Dendritic cell treated with granulocyte-macrophage colony-stimulating factor and Interleukin-4, amounts not matched to agents 40 ng/mL and 50 ng/mL, for 4 days (primary cell): ENCODE results near the gene HOXA13.

Experiments used
- H3K27ac Mint-ChIP-seq: one replicate; pipeline ENCODE4 v1.8.0; 2022; ENCODE audit warnings: mild to moderate bottlenecking, mixed read lengths
- H3K27me3 Mint-ChIP-seq: one replicate; pipeline ENCODE4 v1.8.0; 2022; ENCODE audit warnings: mild to moderate bottlenecking, mixed read lengths
- H3K36me3 Mint-ChIP-seq: one replicate; pipeline ENCODE4 v1.8.0; 2022; ENCODE audit warnings: low read depth, mixed read lengths
- H3K4me1 Mint-ChIP-seq: one replicate; pipeline ENCODE4 v1.8.0; 2022; ENCODE audit warnings: low read depth, mixed read lengths
- H3K4me3 Mint-ChIP-seq: one replicate; pipeline ENCODE4 v1.8.0; 2022; ENCODE audit warnings: mild to moderate bottlenecking, moderate library complexity, mixed read lengths
- H3K9me3 Mint-ChIP-seq: one replicate; pipeline ENCODE4 v1.8.0; 2022; ENCODE audit warnings: mixed read lengths
- intact Hi-C: fragments of 100-400 bp; cut with micrococcal nuclease; formaldehyde crosslinking; loops from one replicate; pipeline ENCODE4 v1.15.0; 2022

The HOXA13 gene

DNA sequence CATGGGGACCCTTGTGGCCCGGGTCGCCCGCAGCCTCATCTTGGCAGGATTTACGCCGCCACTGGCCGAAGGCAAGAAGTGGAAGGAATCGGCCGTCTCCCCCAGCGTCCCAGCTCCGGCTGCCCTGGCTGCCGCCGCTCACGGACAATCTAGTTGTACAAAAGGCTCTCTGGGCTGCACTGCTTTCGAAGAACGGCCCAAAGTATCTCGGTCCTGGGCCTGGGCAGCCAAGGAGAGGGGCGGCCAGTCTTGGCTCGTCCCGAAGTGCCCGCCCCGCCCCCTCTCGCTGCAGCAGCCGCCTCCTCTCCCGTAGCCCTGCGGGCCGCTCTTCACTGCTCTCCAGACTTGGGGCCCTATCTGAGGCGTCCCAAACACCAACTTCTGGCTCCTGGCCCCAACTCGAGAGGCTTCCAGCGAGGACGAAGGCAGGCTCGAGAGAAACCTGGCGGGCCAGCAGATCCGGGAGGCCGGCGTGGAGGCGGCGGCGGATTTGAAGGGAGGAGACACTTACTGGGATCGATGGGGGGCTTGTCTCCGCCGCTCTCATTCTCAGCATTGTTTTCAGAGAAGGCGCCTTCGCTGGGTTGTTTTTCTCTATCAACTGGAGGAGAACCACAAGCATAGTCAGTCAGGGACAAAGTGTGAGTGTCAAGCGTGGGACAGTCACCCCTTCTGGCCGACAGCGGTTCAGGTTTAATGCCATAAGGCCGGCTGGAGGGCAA is 35.4 kb downstream of the HOXA13 start:
- H3K9me3 Mint-ChIP-seq, result no peaks in the 10 kb centered on the region
- intact Hi-C loops, result loop anchor here (5.0 to 10.0 kb wide), 5 partner anchors 312 to 1302 kb away; no protein-coding TSS in a partner anchor

DNA sequence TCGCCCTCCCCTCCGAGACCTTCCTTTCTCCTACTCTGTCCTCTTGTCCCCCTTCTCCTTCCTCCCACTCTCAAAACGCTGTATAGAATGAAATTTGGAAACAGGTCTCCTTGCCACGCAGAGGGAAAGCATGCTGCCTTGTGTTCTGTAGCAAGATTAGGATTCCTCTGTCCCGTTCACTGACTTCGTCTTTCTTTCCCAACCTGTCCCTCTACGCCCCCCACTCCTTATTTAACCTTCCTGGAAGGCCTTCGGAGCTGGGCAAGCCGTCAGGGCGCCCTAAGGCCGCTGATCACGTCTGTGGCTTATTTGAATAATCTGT is 35.9 kb downstream of the HOXA13 start:
- Mint-ChIP-seq H3K9me3 (no peaks in the 10 kb centered on the region), H3K4me3 (peak overlapping the region; percentile 71), H3K27ac (peak overlapping the region; percentile 15), H3K36me3 (no peaks in the 10 kb centered on the region), H3K4me1 (peaks cover 70% of the 10 kb centered on the region), H3K27me3 (peaks cover 87% of the 10 kb centered on the region)
- intact Hi-C loops, result loop anchor here (5.0 to 10.0 kb wide), 4 partner anchors 312 to 1269 kb away; no protein-coding TSS in a partner anchor

More for the DNA sequence above, 35.4 kb downstream of the HOXA13 start:
- no peaks in the 10 kb centered on the region for H3K36me3 Mint-ChIP-seq
- H3K4me3 Mint-ChIP-seq, result peak overlapping the region; percentile 71
- peaks cover 87% of the 10 kb centered on the region for H3K27me3 Mint-ChIP-seq
- peaks cover 71% of the 10 kb centered on the region for H3K4me1 Mint-ChIP-seq
- peak overlapping the region; percentile 15 for H3K27ac Mint-ChIP-seq

DNA sequence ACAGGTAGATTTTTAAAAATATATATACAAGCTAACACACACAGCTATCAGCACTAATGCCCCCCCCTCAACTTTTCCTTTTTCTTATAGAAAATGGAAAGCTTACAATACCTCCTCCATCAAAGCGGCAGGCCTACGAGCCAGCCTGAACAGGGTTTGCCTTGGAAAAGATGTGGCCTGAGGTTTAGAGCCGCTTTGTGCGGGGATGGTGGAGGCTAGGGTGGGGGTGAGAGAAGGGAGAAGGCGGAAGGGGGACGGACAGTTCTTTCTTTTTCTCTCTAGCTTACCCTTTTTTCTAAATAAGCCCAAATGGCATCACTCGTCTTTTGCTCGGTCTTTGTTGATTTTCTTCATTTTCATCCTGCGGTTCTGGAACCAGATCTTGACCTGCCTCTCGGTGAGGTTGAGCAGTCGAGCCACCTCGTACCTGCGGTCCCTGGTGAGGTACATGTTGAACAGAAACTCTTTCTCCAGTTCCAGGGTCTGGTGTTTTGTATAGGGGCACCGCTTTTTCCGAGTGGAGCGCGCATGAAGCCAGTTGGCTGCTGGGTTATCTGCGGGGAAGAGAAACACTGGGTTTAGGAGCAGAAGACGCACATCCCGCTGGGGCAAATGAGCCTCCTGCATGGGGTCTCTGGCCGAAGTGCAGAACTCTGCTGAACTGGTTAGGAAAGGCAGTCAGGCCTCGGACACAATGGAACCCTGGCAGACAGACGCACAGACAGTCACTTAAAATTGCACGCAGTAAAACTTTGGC is 36.4 kb downstream of the HOXA13 start:
- intact Hi-C loops, result loop anchor here (5.0 to 10.0 kb wide), 4 partner anchors 311 to 1269 kb away; no protein-coding TSS in a partner anchor
- peaks cover 87% of the 10 kb centered on the region for H3K27me3 Mint-ChIP-seq
- H3K4me1 Mint-ChIP-seq, result peaks cover 69% of the 10 kb centered on the region
- no peak overlapping the region for H3K27ac Mint-ChIP-seq
- H3K4me3 Mint-ChIP-seq, result peak overlapping the region; percentile 71
- H3K36me3 Mint-ChIP-seq, result no peaks in the 10 kb centered on the region
- H3K9me3 Mint-ChIP-seq, result no peaks in the 10 kb centered on the region

DNA sequence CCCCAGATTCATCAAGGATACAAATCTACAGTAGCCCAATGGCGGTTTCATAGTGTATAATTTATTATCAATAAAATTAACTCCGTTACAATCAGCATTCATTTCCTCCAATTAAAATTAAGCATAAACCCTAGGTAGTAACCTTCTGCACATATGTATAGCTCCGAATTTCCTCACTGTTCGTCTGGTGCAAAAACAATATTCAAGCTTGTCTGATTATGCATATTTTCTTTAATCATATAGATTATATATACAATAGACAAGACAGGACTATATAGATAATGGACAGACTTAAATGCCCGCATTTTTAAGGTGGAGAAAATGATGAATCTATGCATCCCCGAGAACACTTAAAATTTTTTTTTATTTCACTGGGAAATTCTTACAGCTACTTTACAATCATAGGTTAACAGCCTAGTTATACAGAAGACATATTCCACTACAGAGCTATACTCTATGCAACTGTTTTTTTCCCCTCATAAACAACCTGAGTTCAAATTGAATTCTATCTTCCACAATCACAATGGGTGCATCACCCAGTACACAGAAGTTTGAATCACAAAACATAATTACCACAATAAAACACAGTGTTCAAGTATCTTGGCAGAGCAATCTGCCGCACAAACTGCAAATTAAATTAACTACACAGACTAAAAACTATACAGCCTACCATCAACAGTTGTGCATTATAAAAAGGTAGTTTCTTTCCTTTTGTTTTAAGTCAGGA is 37.2 kb downstream of the HOXA13 start:
- no peaks in the 10 kb centered on the region for H3K9me3 Mint-ChIP-seq
- peaks cover 87% of the 10 kb centered on the region for H3K27me3 Mint-ChIP-seq
- H3K4me1 Mint-ChIP-seq, result peaks cover 69% of the 10 kb centered on the region
- intact Hi-C loops, result loop anchor here (5.0 to 10.0 kb wide), 4 partner anchors 310 to 1268 kb away; no protein-coding TSS in a partner anchor
- H3K36me3 Mint-ChIP-seq, result no peaks in the 10 kb centered on the region
- H3K4me3 Mint-ChIP-seq, result no peak overlapping the region
- H3K27ac Mint-ChIP-seq, result no peak overlapping the region

DNA sequence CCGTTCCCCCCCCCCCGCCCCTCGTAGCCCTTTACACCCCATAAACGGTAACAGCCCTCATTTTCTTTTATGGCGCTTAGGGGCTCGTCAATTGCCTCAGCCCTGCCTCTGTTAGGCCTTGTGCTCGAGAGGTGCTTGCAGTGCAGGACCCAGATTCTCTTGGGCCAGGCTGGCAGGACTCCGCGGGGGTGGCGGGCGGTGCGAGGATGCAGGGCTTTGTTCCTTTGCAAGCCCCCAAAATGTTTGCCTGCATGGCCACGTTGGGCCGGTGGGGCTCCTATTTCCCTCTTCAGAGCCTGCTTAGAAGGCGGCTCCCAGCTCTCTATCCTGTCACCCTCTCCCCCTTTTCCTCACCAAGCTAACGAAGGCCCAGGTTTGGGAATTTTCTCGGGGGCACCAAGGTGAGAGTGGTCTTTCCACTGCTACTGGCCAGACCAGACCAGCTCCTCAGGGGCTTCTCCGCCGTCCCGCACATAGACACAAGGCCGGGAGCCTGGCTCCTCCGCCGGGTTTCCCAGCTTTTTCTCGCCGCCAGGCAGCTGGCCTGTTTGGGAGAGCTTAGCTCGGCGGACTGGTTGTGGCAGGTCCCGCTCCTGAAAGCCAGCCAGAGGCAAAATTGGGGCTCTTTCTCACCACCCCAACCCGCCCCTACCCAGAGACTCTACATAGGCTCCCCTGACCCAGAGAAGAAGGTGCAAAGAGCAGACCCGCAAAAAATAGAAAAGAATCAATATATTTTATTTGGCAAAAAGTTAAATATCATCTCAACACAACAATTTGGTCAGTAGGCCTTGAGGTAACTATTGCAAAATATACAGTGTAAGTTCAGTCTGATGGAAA is 38.0 kb downstream of the HOXA13 start:
- H3K9me3 Mint-ChIP-seq, result no peaks in the 10 kb centered on the region
- H3K27ac Mint-ChIP-seq, result no peak overlapping the region
- H3K27me3 Mint-ChIP-seq, result peaks cover 87% of the 10 kb centered on the region
- no peaks in the 10 kb centered on the region for H3K36me3 Mint-ChIP-seq
- intact Hi-C loops, result loop anchor here (2.0 to 10.0 kb wide), 6 partner anchors 310 to 1267 kb away; no protein-coding TSS in a partner anchor
- H3K4me3 Mint-ChIP-seq, result no peak overlapping the region
- H3K4me1 Mint-ChIP-seq, result peaks cover 64% of the 10 kb centered on the region

DNA sequence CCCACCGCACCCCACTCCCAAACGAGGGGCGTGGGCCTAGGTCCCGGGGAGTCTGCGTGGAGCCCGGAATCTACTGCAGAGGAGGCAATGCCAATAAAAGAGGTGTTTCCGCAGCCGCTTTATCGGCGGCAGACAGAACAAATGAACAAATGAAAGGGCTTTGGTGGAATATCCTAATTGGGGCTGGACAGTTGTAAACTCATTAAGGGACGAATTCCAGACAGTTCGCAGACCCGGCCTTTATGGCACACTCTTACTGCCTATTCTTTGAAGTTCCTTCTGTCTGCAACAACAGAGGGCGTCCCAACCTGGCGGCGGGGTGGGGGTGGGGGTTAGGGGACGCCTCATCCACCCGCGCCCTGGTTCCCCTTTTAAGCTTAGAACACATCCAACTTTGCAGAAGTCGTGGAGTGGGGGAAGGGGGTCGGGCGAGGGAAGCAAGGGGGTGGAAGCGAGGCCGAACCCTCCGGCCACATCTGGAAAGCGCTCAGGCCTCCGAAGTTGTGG is 38.6 kb downstream of the HOXA13 start:
- Mint-ChIP-seq H3K27ac (peak overlapping the region; percentile 80), H3K36me3 (no peaks in the 10 kb centered on the region), H3K9me3 (no peaks in the 10 kb centered on the region), H3K4me3 (peak overlapping the region; percentile 92), H3K4me1 (peaks cover 60% of the 10 kb centered on the region), H3K27me3 (peaks cover 87% of the 10 kb centered on the region)
- intact Hi-C loops, result loop anchor here (2.0 to 10.0 kb wide), 6 partner anchors 309 to 1266 kb away; no protein-coding TSS in a partner anchor

DNA sequence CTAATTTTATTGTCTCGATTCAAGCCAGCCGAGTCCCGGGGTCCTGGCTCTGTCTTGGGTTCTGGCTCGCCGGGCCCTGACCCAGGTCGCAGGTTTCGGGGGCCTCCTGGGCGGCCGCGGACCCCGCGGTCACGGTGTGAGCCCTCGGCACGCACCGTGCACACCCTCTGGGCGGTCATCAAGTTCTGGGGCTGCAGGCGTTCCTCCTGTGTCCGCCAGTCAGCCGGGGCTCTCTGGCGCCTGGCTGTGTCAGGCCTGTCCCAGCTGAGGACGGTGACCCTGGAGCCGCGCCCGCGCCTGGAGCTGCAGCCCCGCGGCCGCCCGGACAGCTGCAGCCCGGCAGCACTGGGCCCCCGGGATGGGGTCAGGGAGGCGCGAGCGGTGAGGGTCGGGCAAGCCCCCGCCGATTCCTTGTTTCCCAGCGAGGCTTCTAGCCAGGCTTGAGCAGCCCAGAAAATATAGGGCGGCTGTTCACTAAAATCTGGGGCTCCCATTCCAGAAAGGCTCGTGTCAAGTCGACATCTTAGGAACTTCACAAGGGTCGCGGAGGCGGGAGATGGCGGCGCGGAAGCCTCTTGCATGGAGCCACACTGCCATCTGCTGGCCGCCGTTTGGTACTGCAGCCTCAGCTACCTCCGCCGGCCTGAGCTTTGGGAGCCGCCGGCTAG is 39.2 kb downstream of the HOXA13 start:
- intact Hi-C loops, result loop anchor here (2.0 to 10.0 kb wide), 6 partner anchors 308 to 1266 kb away; no protein-coding TSS in a partner anchor
- Mint-ChIP-seq H3K4me1 (peaks cover 60% of the 10 kb centered on the region), H3K36me3 (no peaks in the 10 kb centered on the region), H3K9me3 (no peaks in the 10 kb centered on the region), H3K27me3 (peaks cover 87% of the 10 kb centered on the region), H3K4me3 (peak overlapping the region; percentile 92), H3K27ac (peak overlapping the region; percentile 80)

DNA sequence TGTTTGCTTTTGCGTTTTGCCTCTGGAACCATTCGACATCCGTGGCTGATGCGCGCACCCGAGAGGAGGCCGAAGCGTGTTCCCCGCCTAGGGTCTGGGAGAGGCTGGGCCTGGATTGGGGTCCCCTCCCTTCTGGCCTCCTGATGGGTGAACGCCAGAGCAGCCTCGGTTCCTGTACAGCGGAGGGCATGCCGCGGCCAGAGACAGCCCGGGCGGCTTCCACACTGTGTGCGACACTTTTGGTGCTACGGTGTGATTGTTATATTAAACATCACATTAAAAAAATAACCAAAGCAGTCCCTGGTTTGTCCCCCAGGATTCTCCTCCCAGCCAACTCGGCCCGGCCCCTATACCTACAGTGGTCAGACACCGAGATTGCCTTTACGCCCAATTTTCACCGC is 39.7 kb downstream of the HOXA13 start:
- no peaks in the 10 kb centered on the region for H3K9me3 Mint-ChIP-seq
- H3K36me3 Mint-ChIP-seq, result no peaks in the 10 kb centered on the region
- H3K4me1 Mint-ChIP-seq, result peaks cover 64% of the 10 kb centered on the region
- H3K4me3 Mint-ChIP-seq, result peak overlapping the region; percentile 92
- no peak overlapping the region for H3K27ac Mint-ChIP-seq
- intact Hi-C loops, result loop anchor here (2.0 to 10.0 kb wide), 6 partner anchors 308 to 1265 kb away; no protein-coding TSS in a partner anchor
- peaks cover 87% of the 10 kb centered on the region for H3K27me3 Mint-ChIP-seq

DNA sequence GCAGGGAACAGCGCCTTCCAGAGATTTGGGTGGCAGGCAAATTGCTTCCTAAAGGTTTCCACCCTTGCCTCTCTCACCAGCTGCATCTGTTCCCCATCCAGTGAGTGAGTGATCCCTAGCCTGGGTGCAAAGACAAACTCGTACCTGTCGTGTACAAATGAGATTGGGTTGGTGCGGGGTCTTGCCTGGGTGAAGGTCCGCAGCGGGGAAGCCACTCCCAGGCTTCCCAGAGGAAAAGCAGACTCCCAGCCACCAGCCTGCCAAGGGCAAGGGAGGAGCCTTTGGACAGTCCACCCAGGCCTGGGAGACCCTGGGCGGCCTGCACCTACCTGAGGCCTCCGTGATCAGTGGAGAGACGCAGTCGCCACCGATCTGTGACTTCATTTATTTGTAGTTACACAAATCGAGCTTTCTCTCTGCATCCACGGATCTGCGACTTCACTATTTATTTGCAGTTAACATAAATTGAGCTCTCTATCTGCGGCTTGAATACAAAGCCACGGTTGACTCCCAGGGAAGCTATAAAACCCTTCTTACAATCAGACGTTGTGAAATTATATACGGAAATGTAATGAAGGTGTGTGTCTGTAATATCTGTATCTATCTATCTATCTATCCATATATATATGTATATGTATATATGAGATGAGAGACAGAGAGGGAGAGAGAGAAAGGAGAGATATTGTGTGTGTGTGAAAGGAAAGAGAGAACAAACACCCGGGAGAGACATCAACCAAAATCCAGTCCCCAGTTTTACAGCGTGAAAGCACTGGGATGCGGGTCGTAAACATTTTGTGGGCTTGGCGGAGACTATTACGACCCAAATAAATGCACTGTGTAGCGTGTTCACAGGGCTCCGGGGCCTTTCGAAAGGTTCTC is 40.4 kb downstream of the HOXA13 start:
- Mint-ChIP-seq H3K27ac (no peak overlapping the region), H3K4me3 (peak overlapping the region; percentile 92), H3K36me3 (no peaks in the 10 kb centered on the region), H3K4me1 (peaks cover 66% of the 10 kb centered on the region), H3K27me3 (peaks cover 87% of the 10 kb centered on the region), H3K9me3 (no peaks in the 10 kb centered on the region)
- intact Hi-C loops, result loop anchor here (2.0 to 10.0 kb wide), 7 partner anchors 65 to 1265 kb away; partner anchors contain the start of gene HOXA1

DNA sequence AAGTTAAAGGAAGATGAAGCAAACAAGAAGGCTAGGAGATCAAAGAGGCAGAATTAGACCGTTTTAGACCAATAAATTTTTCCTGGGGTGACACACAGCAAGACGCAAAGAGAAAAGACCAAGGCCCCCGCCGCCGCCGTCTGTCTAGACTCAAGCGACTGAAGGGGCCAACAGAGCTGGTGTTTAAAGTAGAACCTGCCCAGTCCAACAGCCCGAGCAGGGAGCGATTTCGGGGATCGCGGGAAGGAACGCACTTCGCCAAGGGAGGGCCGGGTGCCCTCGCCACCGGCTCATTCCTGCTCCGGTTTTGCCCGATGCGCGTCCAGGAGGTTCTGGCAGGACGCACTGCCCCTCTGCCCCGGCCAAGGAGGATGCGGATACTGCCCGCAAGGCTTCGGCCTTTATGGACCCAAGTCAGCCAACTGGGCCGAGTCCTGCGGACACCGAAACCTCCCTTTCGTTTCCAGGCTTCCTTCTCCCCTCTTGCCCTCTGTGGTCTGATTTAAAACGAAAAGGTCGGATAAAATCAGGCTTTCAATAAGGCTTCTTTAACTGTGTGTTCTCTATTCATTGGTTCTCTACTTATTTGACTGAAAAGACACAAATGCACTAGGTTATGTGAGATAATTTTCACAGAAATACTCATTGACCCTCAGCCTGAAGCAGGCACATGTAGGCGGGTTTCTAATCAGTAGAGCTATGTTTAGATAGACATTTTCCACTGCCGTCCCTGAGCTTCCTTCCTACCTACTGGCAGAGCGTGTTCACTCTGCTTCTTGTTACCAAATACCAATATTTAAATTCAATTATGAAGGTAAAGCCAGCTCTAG is 41.2 kb downstream of the HOXA13 start:
- no peaks in the 10 kb centered on the region for H3K9me3 Mint-ChIP-seq
- H3K4me3 Mint-ChIP-seq, result peak overlapping the region; percentile 25
- H3K4me1 Mint-ChIP-seq, result peaks cover 62% of the 10 kb centered on the region

More for the DNA sequence above, 41.2 kb downstream of the HOXA13 start:
- intact Hi-C loops, result loop anchor here (10.0 kb wide), 1 partner anchor 64 kb away; the partner anchor contains the start of gene HOXA1
- Mint-ChIP-seq H3K27me3 (peaks cover 87% of the 10 kb centered on the region), H3K27ac (no peak overlapping the region), H3K36me3 (no peaks in the 10 kb centered on the region)
